ENCODE measurements around the gene FRMD6.

The FRMD6 gene

GRCh38 chr14:51651388-51652167, at the start of gene FRMD6:
TSS of gene FRMD6 (plus strand) at chr14:51651910. CDS start at chr14:51689837, 37,927 bp downstream.
- peak; percentile 80 for DNase-seq

DNA sequence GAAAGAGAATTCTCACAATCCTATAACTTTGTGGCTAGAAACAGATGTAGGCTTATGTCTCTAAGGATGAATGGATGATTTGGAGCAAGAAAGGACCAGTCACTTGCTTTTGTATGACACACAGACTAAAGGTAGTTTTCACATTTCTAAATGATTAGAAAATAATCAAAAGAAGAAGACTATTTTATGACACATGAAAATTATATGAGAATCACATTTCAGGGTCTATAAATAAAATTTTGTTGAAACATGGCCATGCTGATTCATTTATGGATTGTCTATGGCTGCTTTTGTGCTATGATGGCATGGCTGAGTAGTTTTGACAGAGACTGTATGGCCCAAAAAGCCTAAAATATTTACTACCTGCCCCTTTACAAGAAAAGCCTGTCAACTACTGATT, 49.4 kb upstream of the FRMD6 start:
- no peak for DNase-seq

- no peak for DNase-seq
Observed at GRCh38 chr14:51603495-51603894, 48.2 kb upstream of the FRMD6 start.

DNA sequence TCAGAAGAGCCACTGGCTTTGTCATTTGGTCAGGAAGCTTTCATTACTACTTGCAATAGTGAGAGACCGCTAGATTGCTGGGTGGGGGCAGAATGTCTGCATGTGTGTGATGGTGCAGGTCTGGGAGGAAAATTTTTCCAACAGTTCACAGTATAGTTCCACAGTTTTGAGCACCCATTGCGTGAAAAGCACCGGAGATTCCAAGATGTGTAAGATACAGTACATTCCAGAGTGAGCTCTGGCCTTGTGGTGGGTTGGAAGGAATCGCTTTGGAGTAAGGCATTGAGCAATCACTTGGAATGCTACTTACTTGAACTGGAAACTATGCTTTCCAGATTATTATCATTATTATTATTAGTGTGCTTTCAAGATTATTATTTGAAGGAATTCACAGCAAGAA, 47.6 kb upstream of the FRMD6 start:
- DNase-seq: no peak

DNA sequence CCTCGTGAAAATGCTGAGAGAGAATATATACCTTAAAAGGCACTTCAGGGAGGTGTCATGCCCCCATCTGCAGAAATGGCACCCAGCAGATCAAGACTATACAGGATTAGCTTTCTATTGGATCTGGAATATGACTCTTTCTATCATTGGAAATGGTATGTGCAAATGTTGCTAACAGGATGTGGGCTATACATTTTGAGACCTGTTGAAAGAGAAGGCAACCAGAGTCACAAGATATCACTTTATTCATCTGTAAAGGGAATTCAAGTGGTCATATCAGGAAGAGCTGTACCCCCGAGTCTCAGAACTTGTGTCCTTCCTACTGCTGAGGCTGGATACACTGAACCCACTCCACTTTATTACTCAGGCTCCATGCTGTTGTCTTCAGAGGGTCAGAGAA, 46.1 kb upstream of the FRMD6 start:
- no peak for DNase-seq

- DNase-seq: no peak
Observed at GRCh38 chr14:51607711-51608110, 44.0 kb upstream of the FRMD6 start.

GRCh38 chr14:51609251-51609954, 42.3 kb upstream of the FRMD6 start:
- DNase-seq: no peak

DNA sequence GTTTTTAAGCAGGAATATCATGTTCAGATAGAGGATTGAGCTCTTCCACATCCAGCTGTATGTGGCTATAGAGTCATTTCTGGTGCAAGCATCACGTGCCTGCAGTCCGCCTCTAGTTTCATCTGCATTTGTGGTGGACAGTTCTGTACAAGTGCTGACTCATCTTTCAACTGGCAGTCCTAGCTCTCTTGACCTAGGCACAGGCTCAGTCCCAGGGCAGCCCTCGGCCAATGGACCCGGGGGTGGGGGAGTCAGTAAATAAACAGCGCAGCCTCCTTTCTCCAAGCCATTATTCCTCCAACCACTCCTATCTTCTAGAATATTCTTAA, 41.8 kb upstream of the FRMD6 start:
- no peak for DNase-seq

GRCh38 chr14:51610771-51611170, 40.9 kb upstream of the FRMD6 start:
- DNase-seq: no peak

DNA sequence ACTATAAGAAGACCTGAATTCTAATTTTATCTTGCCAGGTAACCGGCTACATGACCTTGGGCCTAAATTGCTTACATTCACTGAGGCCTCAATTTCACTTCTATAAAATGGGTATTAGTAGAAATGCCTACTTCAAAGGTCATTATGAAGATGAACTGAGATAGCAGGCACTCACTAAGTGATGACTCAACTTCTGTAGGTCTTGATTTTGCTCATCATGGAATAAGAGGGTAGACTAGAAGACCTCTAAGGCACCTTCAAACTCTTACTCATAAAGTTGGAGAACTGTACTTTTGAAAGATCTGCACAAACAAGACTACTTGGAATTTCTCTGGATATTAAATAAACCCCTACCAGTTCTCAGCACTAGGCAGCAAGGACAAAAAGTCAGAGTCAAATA, 39.3 kb upstream of the FRMD6 start:
- DNase-seq: no peak

- no peak for DNase-seq
Observed at GRCh38 chr14:51613416-51613815, 38.3 kb upstream of the FRMD6 start.

DNA sequence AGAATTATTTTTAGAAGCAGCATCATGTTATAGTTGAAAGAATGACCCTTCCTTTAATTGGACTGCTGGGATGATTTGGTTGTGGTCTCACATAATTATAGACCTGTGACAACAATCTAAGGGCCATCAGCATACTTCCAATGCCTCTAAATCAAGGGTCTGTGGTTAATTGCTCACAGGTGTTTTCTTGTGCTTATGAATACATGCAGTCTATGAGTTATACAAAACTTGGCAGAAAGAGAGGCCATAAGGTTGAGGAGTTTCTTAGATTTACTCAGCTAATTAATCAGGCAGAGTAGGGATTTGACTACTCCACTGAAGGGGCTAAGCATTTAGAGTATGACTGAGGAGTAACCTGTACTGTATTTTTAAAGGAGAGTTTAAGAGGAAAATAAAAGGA, 37.0 kb upstream of the FRMD6 start:
- DNase-seq: no peak

- no peak for DNase-seq
Observed at GRCh38 chr14:51616256-51616655, 35.5 kb upstream of the FRMD6 start.

DNA sequence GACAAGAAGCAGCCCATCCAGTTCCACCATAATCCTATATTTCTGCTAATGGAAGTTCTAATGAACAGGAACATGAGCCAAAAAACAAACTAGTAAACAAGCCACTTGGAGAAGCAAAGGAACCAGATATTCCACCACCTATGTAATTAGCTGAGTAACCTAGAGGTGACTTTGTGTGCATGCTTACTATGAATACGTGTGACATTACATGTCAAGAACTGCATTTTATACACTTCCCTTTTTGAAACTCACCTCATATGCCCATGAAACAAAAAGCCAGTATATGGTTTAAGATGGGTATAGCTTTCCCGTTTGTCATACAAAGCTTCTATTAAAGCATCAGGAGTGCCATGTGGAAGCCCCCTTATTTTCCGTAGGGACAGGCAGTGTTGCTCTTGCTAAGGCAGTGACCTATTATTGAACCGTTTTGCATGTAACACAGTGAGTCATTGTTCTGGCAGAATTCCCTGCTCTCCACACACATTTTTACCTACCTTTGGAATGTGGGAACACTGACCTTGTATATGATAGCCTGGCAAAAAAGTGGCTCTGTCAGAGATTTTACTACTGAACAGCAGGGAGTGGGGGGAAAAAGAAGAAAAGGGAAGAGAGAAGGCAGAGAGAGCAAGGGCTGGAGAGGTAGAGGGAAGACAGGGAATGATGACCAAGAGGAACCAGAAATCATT, 34.8 kb upstream of the FRMD6 start:
- DNase-seq: no peak

DNA sequence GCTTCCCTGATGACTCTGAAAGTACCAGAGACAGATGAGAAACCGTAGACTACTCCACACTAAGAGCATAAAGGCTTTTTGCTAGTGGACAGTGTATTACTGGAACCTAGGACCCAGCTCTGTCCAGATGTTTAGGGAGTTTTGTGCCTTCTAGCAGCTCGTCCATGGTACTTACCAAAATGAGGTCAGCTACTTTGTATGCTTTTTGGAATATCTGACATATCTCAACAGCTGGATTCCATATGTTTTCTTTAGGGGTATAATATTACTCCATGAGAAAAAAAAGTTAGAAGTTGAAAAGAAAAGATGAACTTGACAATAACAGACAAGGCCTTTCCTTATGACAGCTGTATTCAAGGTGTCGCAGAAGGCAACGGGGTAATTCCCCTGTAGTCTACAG, 32.1 kb upstream of the FRMD6 start:
- DNase-seq: no peak

GRCh38 chr14:51620056-51620455, 31.7 kb upstream of the FRMD6 start:
- no peak for DNase-seq

DNA sequence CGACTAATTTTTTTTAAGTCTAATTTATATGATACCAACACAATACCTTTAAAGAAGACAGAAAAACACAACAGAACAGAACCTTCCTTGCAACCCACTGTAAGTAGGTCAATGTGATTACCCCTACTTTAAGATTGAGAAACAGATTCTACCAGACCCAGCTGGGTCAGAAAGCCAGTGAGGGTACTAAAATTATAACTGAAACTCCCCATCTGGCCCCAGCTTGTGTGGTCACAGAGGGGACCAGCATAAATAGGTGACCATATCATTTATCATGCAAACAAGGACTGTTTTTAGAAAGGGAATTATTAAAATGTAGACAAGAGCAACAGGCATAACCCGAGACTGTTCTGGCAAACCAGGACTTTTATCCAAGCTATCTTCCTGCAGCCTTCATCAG, 30.1 kb upstream of the FRMD6 start:
- DNase-seq: no peak

- no peak for DNase-seq
Observed at GRCh38 chr14:51622376-51622775, 29.3 kb upstream of the FRMD6 start.

DNA sequence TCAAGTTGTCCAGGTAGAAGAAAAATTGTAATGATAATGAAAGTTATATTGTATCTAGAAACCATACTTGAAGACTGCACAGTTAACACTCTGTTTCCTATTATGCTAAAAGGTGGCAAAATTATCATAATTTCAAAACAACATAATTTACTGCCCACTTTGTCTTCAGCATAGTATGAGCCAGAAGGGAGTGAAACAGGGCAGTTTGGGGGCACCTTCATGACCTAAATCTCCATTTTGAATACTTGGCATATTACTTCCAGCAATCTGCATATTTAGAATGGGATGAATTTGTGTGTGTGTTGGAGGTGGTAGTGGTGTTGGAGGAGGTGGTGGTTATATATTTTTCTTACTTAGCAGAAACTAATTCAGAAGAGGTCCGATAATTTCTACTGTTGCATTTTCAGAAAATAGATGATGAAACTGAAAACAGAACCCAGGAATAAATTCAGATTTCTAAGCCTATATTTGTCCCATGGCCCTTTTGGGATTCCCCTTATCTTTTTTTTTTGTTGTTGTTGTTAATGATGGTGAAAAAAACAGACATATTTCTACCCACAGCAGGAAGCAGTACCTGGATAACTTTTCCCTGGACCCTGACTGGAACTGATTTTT, 26.6 kb upstream of the FRMD6 start:
- no peak for DNase-seq

- DNase-seq: no peak
Observed at GRCh38 chr14:51626185-51626584, 25.5 kb upstream of the FRMD6 start.

DNA sequence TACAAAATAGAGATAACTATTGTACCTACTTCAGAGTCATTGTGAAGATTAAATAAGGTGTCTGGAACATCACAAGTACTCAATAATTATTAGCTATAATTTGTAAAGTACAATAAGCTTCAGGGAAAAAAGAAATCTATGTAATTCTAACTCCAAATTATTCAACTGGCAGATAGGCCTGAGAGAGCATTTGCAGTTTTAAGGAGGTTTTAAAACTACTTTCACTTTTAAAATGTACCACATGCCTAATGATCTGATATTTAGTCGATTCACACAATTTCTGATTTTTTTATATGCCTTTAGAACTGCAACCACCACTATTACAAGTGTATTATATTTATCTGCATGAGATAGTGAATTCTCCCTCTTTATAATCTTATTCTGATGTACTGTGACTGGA, 24.9 kb upstream of the FRMD6 start:
- no peak for DNase-seq

DNA sequence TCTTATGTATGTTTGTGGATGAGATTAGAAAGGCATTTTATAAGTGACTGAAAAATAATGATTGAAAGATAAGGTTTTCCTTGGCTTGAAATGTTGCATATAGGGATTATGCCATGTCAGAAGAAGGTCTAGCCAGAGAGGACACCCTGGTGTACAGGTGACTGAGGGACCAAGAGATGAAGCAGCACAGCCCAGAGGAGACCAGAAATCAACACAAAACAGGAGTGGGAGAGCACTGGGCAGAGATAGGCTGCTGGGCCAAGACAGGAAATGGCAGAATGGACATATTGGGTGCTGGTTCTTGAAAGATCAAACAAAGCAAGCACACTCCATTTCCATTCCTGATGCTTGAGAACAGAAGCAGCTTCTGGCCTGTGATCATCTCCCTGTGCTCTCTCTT, 24.4 kb upstream of the FRMD6 start:
- DNase-seq: no peak

- DNase-seq: no peak
Observed at GRCh38 chr14:51628238-51628637, 23.5 kb upstream of the FRMD6 start.

DNA sequence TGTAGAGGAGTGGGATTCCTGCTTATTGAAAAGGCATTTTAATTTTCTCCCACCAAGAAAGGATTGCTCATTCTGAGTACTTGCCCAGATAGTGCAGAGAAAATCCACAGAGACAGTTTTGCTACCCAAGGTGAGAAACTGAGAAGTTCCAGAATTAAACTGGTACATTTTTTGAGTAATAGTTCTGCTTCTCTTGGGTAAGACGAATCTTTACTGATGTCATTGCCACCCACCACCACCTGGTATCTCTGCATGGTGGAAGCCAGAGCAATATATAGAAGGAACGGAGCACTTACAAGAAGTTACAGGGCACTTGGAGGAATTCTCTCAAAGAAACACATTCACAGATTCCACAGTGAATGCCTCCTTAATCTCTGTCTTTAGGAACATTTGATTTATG, 20.7 kb upstream of the FRMD6 start:
- no peak for DNase-seq
